Stimulated activated CD4-positive, alpha-beta T cell treated with anti-CD3 and anti-CD28 coated beads, Interleukin-15, amount 100 ng/mL, for 48 hours (primary cell): ENCODE results near the gene CSNK2A1.
"Not testable (repeated sequence)": the region's sequence is repeated elsewhere in the genome, so short reads cannot be mapped to it uniquely, and the experiment has no call there.

Source experiments
- DNase-seq, 2 donors: peaks; one replicate each; pipeline ENCODE4 v3.0.0-alpha.2; 2020; ENCODE audit warnings: low read depth in 2 of 2

Gene CSNK2A1

GRCh38 chr20:533526-533925, 10.1 kb downstream of the CSNK2A1 start:
- DNase-seq = no peak

GRCh38 chr20:532530-532929, 11.1 kb downstream of the CSNK2A1 start:
- no peak for DNase-seq

DNA sequence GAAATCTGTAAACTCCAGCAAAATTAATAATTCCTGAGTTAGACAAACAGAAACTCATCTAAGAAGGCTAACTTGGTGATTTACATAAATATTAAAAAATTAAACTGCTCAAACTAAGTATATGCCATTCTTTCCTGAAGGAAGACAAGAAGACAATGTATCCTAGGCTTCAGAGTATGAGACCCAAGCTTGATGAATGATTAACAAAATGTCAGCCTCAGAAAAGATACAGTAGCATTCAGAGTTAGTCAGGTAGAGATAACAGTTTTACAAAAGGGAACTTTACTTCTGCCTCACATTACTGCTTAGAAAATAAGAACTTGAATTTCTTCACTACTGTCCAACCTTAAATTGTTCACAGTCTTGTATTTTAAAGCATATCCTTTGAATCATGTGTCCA, 12.0 kb downstream of the CSNK2A1 start:
- DNase-seq = no peak

DNA sequence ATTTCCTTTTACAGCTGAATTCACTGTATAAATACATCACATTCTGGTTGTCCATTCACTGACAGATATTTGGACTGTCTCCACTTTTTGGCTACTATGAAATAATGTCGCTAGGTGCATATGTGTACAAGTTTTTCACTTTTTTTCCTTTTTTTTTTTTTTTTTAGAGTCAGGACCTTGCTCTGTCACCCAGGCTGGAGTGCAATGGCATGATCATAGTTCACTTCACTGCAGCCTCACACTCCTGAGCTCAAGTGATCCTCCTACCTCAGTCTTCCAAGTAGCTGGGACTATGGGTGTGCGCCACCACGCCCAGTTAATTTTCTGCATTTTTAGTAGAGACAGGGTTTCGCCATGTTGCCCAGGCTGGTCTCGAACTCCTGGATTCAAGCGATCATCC, 13.3 kb downstream of the CSNK2A1 start:
- DNase-seq = no peak

DNA sequence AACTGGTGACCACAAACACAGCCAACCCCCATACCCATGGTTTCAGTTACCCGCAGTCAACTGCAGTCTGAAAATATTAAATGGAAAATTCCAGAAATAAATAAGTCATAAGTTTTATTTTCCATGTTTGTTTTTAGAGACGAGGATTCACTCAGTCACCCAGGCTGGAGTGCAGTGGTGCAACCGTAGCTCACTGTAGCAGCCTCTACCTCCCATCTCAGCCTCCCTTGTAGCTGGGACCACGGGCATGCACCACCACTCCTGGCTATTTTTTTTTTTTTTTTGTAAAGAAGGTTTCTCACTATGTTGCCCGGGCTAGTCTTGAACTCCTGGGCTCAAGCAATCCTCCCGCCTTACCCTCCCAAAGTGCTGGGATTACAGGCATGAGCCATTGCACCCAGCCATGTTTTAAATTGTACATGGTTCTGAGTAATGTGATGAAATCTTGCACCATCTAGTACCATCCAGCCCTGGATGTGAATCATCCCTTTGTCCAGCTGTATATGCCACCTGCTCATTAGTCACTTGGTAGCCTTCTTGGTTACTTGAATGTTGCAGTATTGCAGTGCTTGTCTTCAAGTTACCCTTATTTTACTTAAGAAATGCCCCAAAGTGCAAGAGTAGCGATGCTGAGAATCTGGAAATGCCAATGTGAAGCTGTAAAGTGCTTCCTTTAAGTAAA, 14.5 kb downstream of the CSNK2A1 start:
- no peak for DNase-seq

DNA sequence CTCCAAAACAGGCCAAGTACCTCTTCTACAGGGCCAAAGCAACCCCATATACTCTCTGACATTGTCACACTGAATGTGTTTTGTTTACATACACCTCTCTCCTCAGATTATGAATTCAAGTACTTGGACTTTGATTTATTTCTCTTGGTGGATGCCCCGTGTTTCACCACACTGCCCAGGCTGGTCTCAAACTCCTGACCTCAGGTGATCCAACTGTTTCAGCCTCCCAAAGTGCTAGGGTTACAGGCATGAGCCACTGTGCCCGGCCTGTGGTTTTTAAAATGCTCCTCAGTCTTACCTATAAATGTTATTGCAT, 16.1 kb downstream of the CSNK2A1 start:
- no peak for DNase-seq

DNA sequence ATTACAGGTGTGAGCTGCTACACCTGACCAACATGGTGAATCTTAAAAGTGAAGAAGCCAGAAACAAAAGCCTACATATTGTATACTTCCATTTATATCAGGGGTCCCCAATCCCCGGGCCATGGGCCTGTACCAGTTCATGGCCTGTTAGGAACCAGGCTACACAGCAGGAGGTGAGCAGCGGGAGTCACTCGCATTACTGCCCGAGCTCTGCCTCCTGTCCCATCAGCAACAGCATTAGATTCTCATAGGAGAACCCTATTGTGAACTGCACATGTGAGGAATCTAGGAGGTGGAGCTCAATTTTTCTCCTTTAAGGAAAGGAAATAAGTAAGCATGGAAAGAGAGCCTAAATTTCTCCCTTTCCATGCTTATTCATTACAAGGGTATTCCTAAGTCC, 21.7 kb downstream of the CSNK2A1 start:
- no peak for DNase-seq

- DNase-seq = no peak
Observed at GRCh38 chr20:519999-520398, 23.6 kb downstream of the CSNK2A1 start.

- no peak for DNase-seq
Observed at GRCh38 chr20:517221-517620, 26.4 kb downstream of the CSNK2A1 start.

- no peak for DNase-seq
Observed at GRCh38 chr20:516799-517198, 26.8 kb downstream of the CSNK2A1 start.

GRCh38 chr20:515696-516095, 27.9 kb downstream of the CSNK2A1 start:
- no peak for DNase-seq

GRCh38 chr20:513429-513828, 30.2 kb downstream of the CSNK2A1 start:
- DNase-seq = no peak

GRCh38 chr20:510328-511057, 33.1 kb downstream of the CSNK2A1 start:
- not testable (repeated sequence) for DNase-seq

GRCh38 chr20:508364-508787, 35.2 kb downstream of the CSNK2A1 start:
- not testable (repeated sequence) for DNase-seq

GRCh38 chr20:507761-508332, 35.7 kb downstream of the CSNK2A1 start:
- DNase-seq = no peak

- DNase-seq = no peak
Observed at GRCh38 chr20:507006-507758, 36.4 kb downstream of the CSNK2A1 start.

- DNase-seq = no peak
Observed at GRCh38 chr20:504632-505075, 38.9 kb downstream of the CSNK2A1 start.

- DNase-seq = no peak
Observed at GRCh38 chr20:503048-503737, 40.4 kb downstream of the CSNK2A1 start.

DNA sequence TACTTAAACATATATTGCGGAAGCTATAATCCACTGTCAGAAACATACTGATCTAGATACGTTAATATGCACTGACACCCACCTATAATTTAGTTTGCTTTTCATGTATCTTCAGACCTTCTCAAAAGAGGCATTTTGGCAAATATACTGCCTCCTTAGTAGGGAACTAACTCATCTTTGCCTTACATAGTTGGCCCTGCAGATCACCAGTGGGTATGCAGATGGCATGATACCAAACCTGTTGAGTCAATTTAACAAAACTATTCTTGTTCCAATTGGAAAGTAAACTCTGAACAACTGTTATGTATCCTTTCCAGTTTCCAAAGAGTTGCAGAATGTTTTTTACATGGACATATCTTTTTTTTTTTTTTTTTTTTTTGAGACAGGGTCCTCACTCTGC, 45.6 kb downstream of the CSNK2A1 start:
- DNase-seq = no peak

GRCh38 chr20:496126-496696, 47.4 kb downstream of the CSNK2A1 start:
- no peak for DNase-seq

- DNase-seq = no peak
Observed at GRCh38 chr20:492159-492558, 51.4 kb downstream of the CSNK2A1 start.

DNA sequence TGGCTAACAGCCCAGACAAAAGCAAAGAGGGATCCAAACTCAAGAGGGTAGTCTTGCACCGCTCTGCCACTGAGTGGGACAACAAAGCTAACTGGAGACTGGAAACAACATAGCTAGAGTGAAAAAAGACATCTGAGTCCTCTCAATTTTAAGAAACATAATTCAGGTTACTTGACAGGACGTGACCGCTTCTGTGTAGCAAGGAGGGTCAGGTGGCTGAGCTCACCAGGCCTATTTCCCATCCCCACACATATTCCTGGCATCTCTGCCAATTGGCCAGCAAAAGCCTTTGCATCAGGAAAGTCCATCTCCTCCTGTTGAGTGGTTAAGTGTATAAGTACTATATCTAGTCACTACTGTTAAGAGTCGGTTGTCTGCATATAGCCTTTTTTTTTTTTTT, 55.9 kb downstream of the CSNK2A1 start:
- no peak for DNase-seq
